Measurements from ENCODE around the gene RPAP3. TPM values are rescaled to one million over a fixed set of nuclear protein-coding genes. Genes with fewer than 3 reads are reported as not detected.
A peak's percentile ranks its signal among the peaks of the same experiment; 100 is the strongest.

RPAP3 gene
- total RNA-seq, 1 experiment from 2014 or later: 47.2 TPM

GRCh38 chr12:47739979-47740378 lies 34.1 kb upstream of the RPAP3 start:
- Histone ChIP-seq H3K9me2 (replicated peaks; ENCODE audit: insufficient read depth, low read length) (no peaks in the 10 kb centered on the region), H3K27ac (ENCODE audit: low read length) (peak overlapping the region; percentile 96), H3K4me2 (ENCODE audit: low read depth, low read length, poor library complexity, severe bottlenecking) (peak overlapping the region; percentile 96), H3K79me2 (ENCODE audit: low read length) (no peaks in the 10 kb centered on the region), H3K9me3 (ENCODE audit: low read length) (no peaks in the 10 kb centered on the region), H3K4me1 (ENCODE audit: low read length) (peaks cover 51% of the 10 kb centered on the region), H3K36me3 (ENCODE audit: insufficient read depth, low read length) (no peaks in the 10 kb centered on the region), H3K27me3 (ENCODE audit: low read length) (no peaks in the 10 kb centered on the region), H4K20me1 (ENCODE audit: insufficient read depth, low read depth, low read length) (0 out of 2 replicates have a peak, but pooled peaks cover 8% of the 10 kb centered on the region), H3K9ac (ENCODE audit: low read length) (peak overlapping the region; percentile 91), H2AFZ (ENCODE audit: low read length) (no peak overlapping the region), H3K4me3 (ENCODE audit: low read length) (peak overlapping the region; percentile 77)
- peak; percentile 91 for DNase-seq

- Histone ChIP-seq H3K27me3 (ENCODE audit: low read length) (no peaks in the 10 kb centered on the region), H3K9me2 (replicated peaks; ENCODE audit: insufficient read depth, low read length) (no peaks in the 10 kb centered on the region), H3K27ac (ENCODE audit: low read length) (peak overlapping the region; percentile 96), H3K4me1 (ENCODE audit: low read length) (peaks cover 58% of the 10 kb centered on the region), H2AFZ (ENCODE audit: low read length) (no peak overlapping the region), H3K79me2 (ENCODE audit: low read length) (no peaks in the 10 kb centered on the region), H3K9ac (ENCODE audit: low read length) (peak overlapping the region; percentile 91), H3K9me3 (ENCODE audit: low read length) (no peaks in the 10 kb centered on the region), H3K4me3 (ENCODE audit: low read length) (peak overlapping the region; percentile 77), H3K4me2 (ENCODE audit: low read depth, low read length, poor library complexity, severe bottlenecking) (peak overlapping the region; percentile 96), H4K20me1 (ENCODE audit: insufficient read depth, low read depth, low read length) (0 out of 2 replicates have a peak, but pooled peaks cover 8% of the 10 kb centered on the region), H3K36me3 (ENCODE audit: insufficient read depth, low read length) (no peaks in the 10 kb centered on the region)
- no peak for DNase-seq
Observed at GRCh38 chr12:47739297-47739696, 33.5 kb upstream of the RPAP3 start.

GRCh38 chr12:47737936-47738594 lies 32.2 kb upstream of the RPAP3 start:
- no peaks in the 10 kb centered on the region for H3K9me3 ChIP-seq (ENCODE audit: low read length)
- H3K9ac ChIP-seq (ENCODE audit: low read length): peak overlapping the region; percentile 91; the same call in 1 of the 2 replicates
- no peaks in the 10 kb centered on the region for H3K9me2 ChIP-seq (replicated peaks; ENCODE audit: insufficient read depth, low read length)
- peaks cover 52% of the 10 kb centered on the region for H3K4me1 ChIP-seq (ENCODE audit: low read length)
- no peak overlapping the region for H3K4me3 ChIP-seq (ENCODE audit: low read length)
- no peaks in the 10 kb centered on the region for H3K36me3 ChIP-seq (ENCODE audit: insufficient read depth, low read length)
- no peak for DNase-seq
- H3K79me2 ChIP-seq (ENCODE audit: low read length): no peaks in the 10 kb centered on the region
- peak overlapping the region; percentile 96 for H3K27ac ChIP-seq (ENCODE audit: low read length)
- no peak overlapping the region for H2AFZ ChIP-seq (ENCODE audit: low read length)
- H4K20me1 ChIP-seq (ENCODE audit: insufficient read depth, low read depth, low read length): 0 out of 2 replicates have a peak, but pooled peaks cover 7% of the 10 kb centered on the region
- no peaks in the 10 kb centered on the region for H3K27me3 ChIP-seq (ENCODE audit: low read length)
- no peak overlapping the region for H3K4me2 ChIP-seq (ENCODE audit: low read depth, low read length, poor library complexity, severe bottlenecking)

GRCh38 chr12:47736877-47737676 lies 31.2 kb upstream of the RPAP3 start:
- H3K27ac ChIP-seq (ENCODE audit: low read length): no peak overlapping the region
- no peak overlapping the region for H2AFZ ChIP-seq (ENCODE audit: low read length)
- H3K9me3 ChIP-seq (ENCODE audit: low read length): no peaks in the 10 kb centered on the region
- H3K9ac ChIP-seq (ENCODE audit: low read length): no peak overlapping the region
- H3K4me2 ChIP-seq (ENCODE audit: low read depth, low read length, poor library complexity, severe bottlenecking): no peak overlapping the region
- no peaks in the 10 kb centered on the region for H4K20me1 ChIP-seq (ENCODE audit: insufficient read depth, low read depth, low read length)
- H3K79me2 ChIP-seq (ENCODE audit: low read length): no peaks in the 10 kb centered on the region
- no peaks in the 10 kb centered on the region for H3K36me3 ChIP-seq (ENCODE audit: insufficient read depth, low read length)
- no peaks in the 10 kb centered on the region for H3K27me3 ChIP-seq (ENCODE audit: low read length)
- no peak for DNase-seq
- H3K9me2 ChIP-seq (replicated peaks; ENCODE audit: insufficient read depth, low read length): no peaks in the 10 kb centered on the region
- H3K4me1 ChIP-seq (ENCODE audit: low read length): peaks cover 61% of the 10 kb centered on the region
- no peak overlapping the region for H3K4me3 ChIP-seq (ENCODE audit: low read length)

- no peak overlapping the region for H3K9ac ChIP-seq (ENCODE audit: low read length)
- no peaks in the 10 kb centered on the region for H3K9me3 ChIP-seq (ENCODE audit: low read length)
- H3K79me2 ChIP-seq (ENCODE audit: low read length): no peaks in the 10 kb centered on the region
- H3K4me1 ChIP-seq (ENCODE audit: low read length): peaks cover 56% of the 10 kb centered on the region
- H3K9me2 ChIP-seq (replicated peaks; ENCODE audit: insufficient read depth, low read length): no peaks in the 10 kb centered on the region
- no peak overlapping the region for H3K4me3 ChIP-seq (ENCODE audit: low read length)
- no peak overlapping the region for H3K27ac ChIP-seq (ENCODE audit: low read length)
- no peaks in the 10 kb centered on the region for H3K27me3 ChIP-seq (ENCODE audit: low read length)
- no peak overlapping the region for H2AFZ ChIP-seq (ENCODE audit: low read length)
- no peak for DNase-seq
- no peaks in the 10 kb centered on the region for H3K36me3 ChIP-seq (ENCODE audit: insufficient read depth, low read length)
- H3K4me2 ChIP-seq (ENCODE audit: low read depth, low read length, poor library complexity, severe bottlenecking): no peak overlapping the region
- H4K20me1 ChIP-seq (ENCODE audit: insufficient read depth, low read depth, low read length): no peaks in the 10 kb centered on the region
Observed at GRCh38 chr12:47736216-47736615, 30.4 kb upstream of the RPAP3 start.

GRCh38 chr12:47735649-47736048 lies 29.8 kb upstream of the RPAP3 start:
- Histone ChIP-seq H3K4me1 (ENCODE audit: low read length) (peaks cover 50% of the 10 kb centered on the region), H3K9ac (ENCODE audit: low read length) (no peak overlapping the region), H3K4me3 (ENCODE audit: low read length) (no peak overlapping the region), H3K4me2 (ENCODE audit: low read depth, low read length, poor library complexity, severe bottlenecking) (no peak overlapping the region), H3K27me3 (ENCODE audit: low read length) (no peaks in the 10 kb centered on the region), H3K36me3 (ENCODE audit: insufficient read depth, low read length) (no peaks in the 10 kb centered on the region), H2AFZ (ENCODE audit: low read length) (no peak overlapping the region), H3K9me2 (replicated peaks; ENCODE audit: insufficient read depth, low read length) (no peaks in the 10 kb centered on the region), H3K9me3 (ENCODE audit: low read length) (no peaks in the 10 kb centered on the region), H3K27ac (ENCODE audit: low read length) (no peak overlapping the region), H4K20me1 (ENCODE audit: insufficient read depth, low read depth, low read length) (no peaks in the 10 kb centered on the region), H3K79me2 (ENCODE audit: low read length) (no peaks in the 10 kb centered on the region)
- no peak for DNase-seq

GRCh38 chr12:47734725-47735480 lies 29.1 kb upstream of the RPAP3 start:
- no peaks in the 10 kb centered on the region for H4K20me1 ChIP-seq (ENCODE audit: insufficient read depth, low read depth, low read length)
- peaks cover 43% of the 10 kb centered on the region for H3K4me1 ChIP-seq (ENCODE audit: low read length)
- no peak overlapping the region for H3K27ac ChIP-seq (ENCODE audit: low read length)
- no peak overlapping the region for H2AFZ ChIP-seq (ENCODE audit: low read length)
- no peaks in the 10 kb centered on the region for H3K27me3 ChIP-seq (ENCODE audit: low read length)
- H3K9ac ChIP-seq (ENCODE audit: low read length): no peak overlapping the region
- no peaks in the 10 kb centered on the region for H3K36me3 ChIP-seq (ENCODE audit: insufficient read depth, low read length)
- no peaks in the 10 kb centered on the region for H3K79me2 ChIP-seq (ENCODE audit: low read length)
- no peaks in the 10 kb centered on the region for H3K9me2 ChIP-seq (replicated peaks; ENCODE audit: insufficient read depth, low read length)
- DNase-seq: no peak
- no peaks in the 10 kb centered on the region for H3K9me3 ChIP-seq (ENCODE audit: low read length)
- no peak overlapping the region for H3K4me3 ChIP-seq (ENCODE audit: low read length)
- H3K4me2 ChIP-seq (ENCODE audit: low read depth, low read length, poor library complexity, severe bottlenecking): no peak overlapping the region

GRCh38 chr12:47733142-47733541 lies 27.3 kb upstream of the RPAP3 start:
- Histone ChIP-seq H2AFZ (ENCODE audit: low read length) (no peak overlapping the region), H3K4me2 (ENCODE audit: low read depth, low read length, poor library complexity, severe bottlenecking) (no peak overlapping the region), H3K27ac (ENCODE audit: low read length) (0 out of 2 replicates have a peak overlapping the region, but pooled peaks have one; percentile 20), H3K36me3 (ENCODE audit: insufficient read depth, low read length) (no peaks in the 10 kb centered on the region), H4K20me1 (ENCODE audit: insufficient read depth, low read depth, low read length) (no peaks in the 10 kb centered on the region), H3K9ac (ENCODE audit: low read length) (no peak overlapping the region), H3K79me2 (ENCODE audit: low read length) (no peaks in the 10 kb centered on the region), H3K9me2 (replicated peaks; ENCODE audit: insufficient read depth, low read length) (no peaks in the 10 kb centered on the region), H3K9me3 (ENCODE audit: low read length) (no peaks in the 10 kb centered on the region), H3K4me1 (ENCODE audit: low read length) (peaks cover 41% of the 10 kb centered on the region), H3K4me3 (ENCODE audit: low read length) (no peak overlapping the region), H3K27me3 (ENCODE audit: low read length) (no peaks in the 10 kb centered on the region)
- no peak for DNase-seq

All from Karpas-422 (cell line).